IMR-90 (cell line): ENCODE data around the gene TEX53. TPM values are rescaled to one million over a fixed set of nuclear protein-coding genes. Genes with fewer than 3 reads are reported as not detected.

Experiments
- ATAC-seq: fragments of 200-7000 bp; cut with Tn5 transposase; 2 replicates; pipeline ENCODE4 v1.9.1; 2020; ENCODE audit warnings: low read depth, mild to moderate bottlenecking, moderate library complexity
- BruUV-seq: library from RNA; stranded (reverse); fragments of 400-500 nt; replicated peaks from 2 replicates; lab custom pipeline; 2021; lab: Mats Ljungman, UMichigan
- CTCF ChIA-PET: fragments of 300-600 bp; formaldehyde crosslinking; extraction: SDS; loops from one replicate; lab custom pipeline; 2021; ENCODE audit warnings: antibody characterized with exemption; lab: Yijun Ruan, JAX
- POLR2A ChIA-PET: fragments of 300-600 bp; sonication (Branson Sonifier 250); formaldehyde crosslinking; loops from one replicate; lab custom pipeline; 2022; ENCODE audit warnings: antibody characterized with exemption; ENCODE audit not compliant: unreplicated experiment; lab: Charles Lee
- DNase-seq: peaks from one replicate; pipeline ENCODE4 v3.0.0; 2013
- H2AFZ ChIP-seq: replicated peaks from 2 replicates; pipeline ENCODE3; 2013; ENCODE audit warnings: low read length, mild to moderate bottlenecking; ENCODE audit not compliant: poor library complexity
- H2AK5ac ChIP-seq: 2 replicates; pipeline ENCODE4 v1.6.1; 2013; ENCODE audit warnings: low read depth, low read length, inconsistent platforms
- H2AK9ac ChIP-seq: replicated peaks from 2 replicates; pipeline ENCODE3; 2013; ENCODE audit warnings: mild to moderate bottlenecking, low read depth, low read length, moderate library complexity; ENCODE audit not compliant: poor library complexity
- H2BK120ac ChIP-seq: 2 replicates; pipeline ENCODE4 v1.6.1; 2013; ENCODE audit warnings: low read depth, low read length, inconsistent platforms
- H2BK15ac ChIP-seq: 3 replicates; pipeline ENCODE4 v1.6.1; 2013; ENCODE audit warnings: low read depth, low read length, inconsistent platforms
- H2BK20ac ChIP-seq: 2 replicates; pipeline ENCODE4 v1.6.1; 2013; ENCODE audit warnings: low read depth, mild to moderate bottlenecking, inconsistent platforms, low read length, moderate library complexity
- H2BK5ac ChIP-seq: 2 replicates; pipeline ENCODE4 v1.6.1; 2013; ENCODE audit warnings: mild to moderate bottlenecking, low read depth, low read length, inconsistent platforms; ENCODE audit not compliant: poor library complexity, severe bottlenecking
- H3K14ac ChIP-seq: replicated peaks from 2 replicates; pipeline ENCODE4 v1.6.1; 2013; ENCODE audit warnings: low read depth, low read length, inconsistent platforms
- H3K18ac ChIP-seq: 2 replicates; pipeline ENCODE4 v1.6.1; 2013; ENCODE audit warnings: low read depth, low read length, control low read depth
- H3K23ac ChIP-seq: 2 replicates; pipeline ENCODE4 v1.6.1; 2013; ENCODE audit warnings: low read depth, low read length, inconsistent platforms
- H3K27ac ChIP-seq: 2 replicates; pipeline ENCODE4 v1.5.1; 2013; ENCODE audit warnings: mild to moderate bottlenecking, control low read depth, low read length; ENCODE audit not compliant: insufficient read depth
- H3K27me3 ChIP-seq: 2 replicates; pipeline ENCODE4 v1.6.1; 2013; ENCODE audit warnings: low read length; ENCODE audit not compliant: control insufficient read depth, insufficient read depth
- H3K36me3 ChIP-seq: 2 replicates; pipeline ENCODE4 v1.6.1; 2013; ENCODE audit warnings: low read length, mixed read lengths; ENCODE audit not compliant: control insufficient read depth, insufficient read depth
- H3K4ac ChIP-seq: 2 replicates; pipeline ENCODE4 v1.6.1; 2013; ENCODE audit warnings: low read depth, low read length, inconsistent platforms
- H3K4me1 ChIP-seq: 2 replicates; pipeline ENCODE4 v1.6.1; 2013; ENCODE audit warnings: low read length, mixed read lengths; ENCODE audit not compliant: control insufficient read depth, insufficient read depth
- H3K4me2 ChIP-seq: 2 replicates; pipeline ENCODE4 v1.6.1; 2013; ENCODE audit warnings: low read depth, mild to moderate bottlenecking, control low read depth, low read length, moderate library complexity
- H3K4me3 ChIP-seq: 2 replicates; pipeline ENCODE4 v1.5.1; 2013; ENCODE audit warnings: low read depth, mild to moderate bottlenecking, control low read depth, low read length, moderate library complexity; ENCODE audit not compliant: insufficient read depth
- H3K56ac ChIP-seq: 2 replicates; pipeline ENCODE4 v1.6.1; 2013; ENCODE audit warnings: low read length, inconsistent platforms; ENCODE audit not compliant: insufficient read depth; ENCODE audit errors: extremely low read depth
- H3K79me1 ChIP-seq, 2 experiments: 2 replicates each; pipeline ENCODE4 v1.6.1; 2013; ENCODE audit warnings: low read length in 2 of 2, inconsistent platforms in 1 of 2, low read depth in 1 of 2
- H3K9ac ChIP-seq: 2 replicates; pipeline ENCODE4 v1.6.1; 2013; ENCODE audit warnings: low read depth, low read length, control low read depth
- H3K9me1 ChIP-seq: 2 replicates; pipeline ENCODE4 v1.6.1; 2013; ENCODE audit warnings: low read length, inconsistent platforms; ENCODE audit not compliant: insufficient read depth
- H3K9me3 ChIP-seq: 2 replicates; pipeline ENCODE4 v1.6.1; 2013; ENCODE audit warnings: low read length; ENCODE audit not compliant: control insufficient read depth, insufficient read depth
- H4K20me1 ChIP-seq: 2 replicates; pipeline ENCODE4 v1.6.1; 2013; ENCODE audit warnings: low read length, inconsistent platforms; ENCODE audit not compliant: insufficient read depth
- H4K5ac ChIP-seq: 2 replicates; pipeline ENCODE4 v1.6.1; 2013; ENCODE audit warnings: mild to moderate bottlenecking, low read depth, low read length, control low read depth
- H4K8ac ChIP-seq, 2 experiments: 2 replicates each; pipeline ENCODE4 v1.6.1; 2013; ENCODE audit warnings: low read depth in 2 of 2, low read length in 2 of 2, control low read depth in 1 of 2, inconsistent platforms in 1 of 2
- H4K91ac ChIP-seq: 2 replicates; pipeline ENCODE4 v1.6.1; 2013; ENCODE audit warnings: low read depth, low read length, inconsistent platforms; ENCODE audit not compliant: insufficient read depth
- BHLHE40 ChIP-seq: fragments of 150-350 bp; IDR thresholded peaks from 2 replicates; pipeline ENCODE4 v1.6.1; 2016; ENCODE audit warnings: mild to moderate bottlenecking, low read depth, low read length
- CEBPB ChIP-seq: IDR thresholded peaks from 2 replicates; pipeline ENCODE4 v1.6.1; 2012; ENCODE audit warnings: low read depth, low read length, improper control_type of control experiment
- CHD1 ChIP-seq: IDR thresholded peaks from 2 replicates; pipeline ENCODE4 v1.6.1; 2012; ENCODE audit warnings: low read depth, low read length, improper control_type of control experiment
- FOS ChIP-seq: fragments of 150-350 bp; IDR thresholded peaks from 2 replicates; pipeline ENCODE4 v1.6.1; 2016; ENCODE audit warnings: low read depth, low read length
- MAFK ChIP-seq: IDR thresholded peaks from 2 replicates; pipeline ENCODE4 v1.6.1; 2012; ENCODE audit warnings: low read depth, low read length, improper control_type of control experiment
- MAZ ChIP-seq: IDR thresholded peaks from 2 replicates; pipeline ENCODE4 v1.6.1; 2012; ENCODE audit warnings: low read depth, mild to moderate bottlenecking, low read length, improper control_type of control experiment, moderate library complexity, borderline replicate concordance
- MXI1 ChIP-seq: IDR thresholded peaks from 2 replicates; pipeline ENCODE4 v1.6.1; 2012; ENCODE audit warnings: low read depth, mild to moderate bottlenecking, low read length, moderate library complexity, borderline replicate concordance
- NFE2L2 ChIP-seq: fragments of 150-350 bp; IDR thresholded peaks from 2 replicates; pipeline ENCODE4 v1.6.1; 2016; ENCODE audit warnings: low read depth, mild to moderate bottlenecking, low read length
- POLR2A ChIP-seq: IDR thresholded peaks from 2 replicates; pipeline ENCODE4 v1.6.1; 2012; ENCODE audit warnings: mild to moderate bottlenecking, low read depth, low read length
- RAD21 ChIP-seq: IDR thresholded peaks from 2 replicates; pipeline ENCODE4 v1.6.1; 2012; ENCODE audit warnings: low read length, improper control_type of control experiment
- RCOR1 ChIP-seq: IDR thresholded peaks from 2 replicates; pipeline ENCODE4 v1.6.1; 2012; ENCODE audit warnings: mild to moderate bottlenecking, low read length, improper control_type of control experiment; ENCODE audit not compliant: insufficient replicate concordance
- RFX5 ChIP-seq: IDR thresholded peaks from 2 replicates; pipeline ENCODE4 v1.8.0; 2012; ENCODE audit warnings: low read depth, mild to moderate bottlenecking, low read length, moderate library complexity
- SMC3 ChIP-seq: fragments of 150-350 bp; IDR thresholded peaks from 2 replicates; pipeline ENCODE4 v1.6.1; 2016; ENCODE audit warnings: low read depth, mild to moderate bottlenecking, antibody characterized with exemption, low read length, moderate library complexity
- dilution Hi-C: fragments of 300-500 bp; cut with HindIII; formaldehyde crosslinking; loops from one replicate; pipeline ENCODE4 v1.14.3; 2018; ENCODE audit warnings: low sequenced_read_pairs; ENCODE audit not compliant: unreplicated experiment
- in situ Hi-C: fragments of 300-500 bp; cut with MboI; formaldehyde crosslinking; loops from 3 replicates; pipeline ENCODE4 v1.14.3; 2019; ENCODE audit warnings: low sequenced_read_pairs, inconsistent platforms, mixed read lengths
- intact Hi-C: fragments of 100-400 bp; cut with micrococcal nuclease; formaldehyde crosslinking; loops from 2 replicates; pipeline ENCODE4 v1.10.0; 2022
- polyA plus RNA-seq, 3 experiments: library from polyadenylated mRNA; depleted of rRNA; stranded (reverse); fragments of >200 nt; gene quantifications; 2 replicates each; pipeline ENCODE4 v1.2.3, GENCODE V29; 2012; ENCODE audit warnings: low replicate concordance in 1 of 3
- total RNA-seq: library from RNA; depleted of rRNA; stranded (reverse); fragments of >200 nt; gene quantifications from 2 replicates; pipeline ENCODE4 v1.2.3, GENCODE V29; 2012
- TF ChIP-seq, protein P1 (sequence below): fragments of 150-350 bp; IDR thresholded peaks from 2 replicates; pipeline ENCODE4 v1.6.1; 2017; ENCODE audit warnings: mild to moderate bottlenecking, antibody characterized with exemption, low read length, low read depth
- TF ChIP-seq, protein P2 (sequence below): fragments of 150-350 bp; IDR thresholded peaks from 2 replicates; pipeline ENCODE4 v1.6.1; 2016; ENCODE audit warnings: low read depth, mild to moderate bottlenecking, low read length, moderate library complexity, borderline replicate concordance
- TF ChIP-seq, protein P3 (sequence below): conservative IDR thresholded peaks from 2 replicates; pipeline ENCODE4 v1.5.1; 2012; ENCODE audit warnings: mild to moderate bottlenecking, low read depth, low read length, improper control_type of control experiment

Gene TEX53
- total and polyA plus RNA-seq, 2 of the 4 experiments (the other 2 are of a cell fraction) = not detected

DNA sequence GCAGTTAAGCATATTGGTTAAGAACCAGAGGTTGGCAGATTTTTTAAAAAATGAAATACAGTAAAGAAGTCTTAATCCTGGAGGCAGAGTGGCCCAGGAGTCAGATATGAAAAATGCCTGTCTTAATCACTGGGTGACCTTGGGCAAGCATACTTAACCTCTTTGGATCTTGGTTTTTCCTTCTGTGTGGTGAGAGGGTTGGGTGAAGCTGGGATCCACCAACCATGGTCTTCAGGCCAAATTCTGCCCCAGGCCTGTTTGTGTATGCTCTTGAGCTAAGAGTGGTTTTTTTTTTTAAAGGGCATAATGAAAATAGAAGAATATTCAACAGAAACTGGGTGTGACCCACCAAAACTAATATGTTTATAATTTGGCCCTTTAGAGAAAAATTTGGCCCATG, 44.4 kb upstream of the TEX53 start:
- Histone ChIP-seq H4K5ac (no peak overlapping the region), H3K27ac (no peak overlapping the region), H2AK9ac (no peak overlapping the region), H3K4ac (no peak overlapping the region), H3K79me1 (no peaks in the 10 kb centered on the region), H2BK120ac (no peak overlapping the region), H3K56ac (no peak overlapping the region), H3K23ac (no peak overlapping the region), H3K14ac (no peak overlapping the region), H2BK5ac (no peak overlapping the region), H3K4me1 (no peaks in the 10 kb centered on the region), H4K20me1 (no peaks in the 10 kb centered on the region), H4K91ac (no peak overlapping the region), H2AFZ (no peak overlapping the region), H2BK15ac (no peak overlapping the region), H2AK5ac (no peak overlapping the region), H2BK20ac (no peak overlapping the region), H3K4me3 (no peak overlapping the region), H3K9me3 (peaks cover 3% of the 10 kb centered on the region; the same call in 1 of the 2 replicates), H3K36me3 (no peaks in the 10 kb centered on the region), H3K4me2 (no peak overlapping the region), H3K9ac (no peak overlapping the region), H4K8ac (no peak overlapping the region), H3K27me3 (peaks cover 13% of the 10 kb centered on the region), H3K9me1 (no peaks in the 10 kb centered on the region), H3K18ac (no peak overlapping the region)
- ATAC-seq (no peak), DNase-seq (no peak)
- BruUV-seq = no TSS peak
- POLR2A ChIA-PET = no interaction called here
- CTCF ChIA-PET = no interaction called here
- in situ Hi-C loops (no loop called here), dilution Hi-C loops (no loop called here), intact Hi-C loops (no loop called here)
- TF ChIP-seq, protein P1, sequence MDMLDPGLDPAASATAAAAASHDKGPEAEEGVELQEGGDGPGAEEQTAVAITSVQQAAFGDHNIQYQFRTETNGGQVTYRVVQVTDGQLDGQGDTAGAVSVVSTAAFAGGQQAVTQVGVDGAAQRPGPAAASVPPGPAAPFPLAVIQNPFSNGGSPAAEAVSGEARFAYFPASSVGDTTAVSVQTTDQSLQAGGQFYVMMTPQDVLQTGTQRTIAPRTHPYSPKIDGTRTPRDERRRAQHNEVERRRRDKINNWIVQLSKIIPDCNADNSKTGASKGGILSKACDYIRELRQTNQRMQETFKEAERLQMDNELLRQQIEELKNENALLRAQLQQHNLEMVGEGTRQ = no peak
- TF ChIP-seq RAD21 (no peak), NFE2L2 (no peak), CHD1 (no peak), MAZ (no peak), FOS (no peak), RCOR1 (no peak), MXI1 (no peak), BHLHE40 (no peak), POLR2A (no peak), CEBPB (no peak), MAFK (no peak), SMC3 (no peak), RFX5 (no peak)
- TF ChIP-seq, protein P2, sequence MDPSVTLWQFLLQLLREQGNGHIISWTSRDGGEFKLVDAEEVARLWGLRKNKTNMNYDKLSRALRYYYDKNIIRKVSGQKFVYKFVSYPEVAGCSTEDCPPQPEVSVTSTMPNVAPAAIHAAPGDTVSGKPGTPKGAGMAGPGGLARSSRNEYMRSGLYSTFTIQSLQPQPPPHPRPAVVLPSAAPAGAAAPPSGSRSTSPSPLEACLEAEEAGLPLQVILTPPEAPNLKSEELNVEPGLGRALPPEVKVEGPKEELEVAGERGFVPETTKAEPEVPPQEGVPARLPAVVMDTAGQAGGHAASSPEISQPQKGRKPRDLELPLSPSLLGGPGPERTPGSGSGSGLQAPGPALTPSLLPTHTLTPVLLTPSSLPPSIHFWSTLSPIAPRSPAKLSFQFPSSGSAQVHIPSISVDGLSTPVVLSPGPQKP = no peak
- TF ChIP-seq, protein P3, sequence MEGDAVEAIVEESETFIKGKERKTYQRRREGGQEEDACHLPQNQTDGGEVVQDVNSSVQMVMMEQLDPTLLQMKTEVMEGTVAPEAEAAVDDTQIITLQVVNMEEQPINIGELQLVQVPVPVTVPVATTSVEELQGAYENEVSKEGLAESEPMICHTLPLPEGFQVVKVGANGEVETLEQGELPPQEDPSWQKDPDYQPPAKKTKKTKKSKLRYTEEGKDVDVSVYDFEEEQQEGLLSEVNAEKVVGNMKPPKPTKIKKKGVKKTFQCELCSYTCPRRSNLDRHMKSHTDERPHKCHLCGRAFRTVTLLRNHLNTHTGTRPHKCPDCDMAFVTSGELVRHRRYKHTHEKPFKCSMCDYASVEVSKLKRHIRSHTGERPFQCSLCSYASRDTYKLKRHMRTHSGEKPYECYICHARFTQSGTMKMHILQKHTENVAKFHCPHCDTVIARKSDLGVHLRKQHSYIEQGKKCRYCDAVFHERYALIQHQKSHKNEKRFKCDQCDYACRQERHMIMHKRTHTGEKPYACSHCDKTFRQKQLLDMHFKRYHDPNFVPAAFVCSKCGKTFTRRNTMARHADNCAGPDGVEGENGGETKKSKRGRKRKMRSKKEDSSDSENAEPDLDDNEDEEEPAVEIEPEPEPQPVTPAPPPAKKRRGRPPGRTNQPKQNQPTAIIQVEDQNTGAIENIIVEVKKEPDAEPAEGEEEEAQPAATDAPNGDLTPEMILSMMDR = no peak
